PC-9 (cell line): ENCODE results near the gene PCDHGC4. TPM values are rescaled to one million over a fixed set of nuclear protein-coding genes. Genes with fewer than 3 reads are reported as not detected.

Experiments used
- BruUV-seq: library from RNA; stranded (reverse); fragments of 400-500 nt; replicated peaks from 2 replicates; lab custom pipeline; 2021; lab: Mats Ljungman, UMichigan
- CTCF ChIA-PET: fragments of 300-600 bp; sonication (Branson Sonifier 250); formaldehyde crosslinking; loops from one replicate; lab custom pipeline; 2022; ENCODE audit warnings: antibody characterized with exemption; lab: Charles Lee
- POLR2A ChIA-PET: fragments of 300-600 bp; sonication (Branson Sonifier 250); formaldehyde crosslinking; loops from one replicate; lab custom pipeline; 2022; ENCODE audit warnings: antibody characterized with exemption; ENCODE audit not compliant: unreplicated experiment; lab: Charles Lee
- DNase-seq, 2 experiments: peaks; one replicate each; pipeline versions ENCODE4 v3.0.0 to v3.0.0-alpha.2; 2015 to 2022; ENCODE audit warnings: mixed read lengths in 1 of 2
- H2AFZ ChIP-seq: fragments of 200-600 bp; sonication (generic); 2 replicates; pipeline ENCODE4 v1.8.1; 2017; ENCODE audit warnings: antibody characterized with exemption
- H3F3A ChIP-seq: fragments of 200-600 bp; sonication (generic); 2 replicates; pipeline ENCODE4 v1.8.1; 2017; ENCODE audit warnings: antibody characterized with exemption, mild to moderate bottlenecking, low read depth; ENCODE audit not compliant: insufficient read depth
- H3K27ac ChIP-seq: fragments of 200-600 bp; sonication (generic); 2 replicates; pipeline ENCODE4 v1.6.1; 2016; ENCODE audit warnings: mixed run types
- H3K27me3 ChIP-seq: fragments of 200-600 bp; sonication (generic); 2 replicates; pipeline ENCODE4 v1.6.1; 2016; ENCODE audit warnings: low read depth, mixed run types; ENCODE audit not compliant: insufficient read depth
- H3K36me3 ChIP-seq: fragments of 200-600 bp; sonication (generic); 2 replicates; pipeline ENCODE4 v1.6.1; 2016; ENCODE audit warnings: low read depth, mixed run types
- H3K4me1 ChIP-seq: fragments of 200-600 bp; sonication (generic); replicated peaks from 2 replicates; pipeline ENCODE4 v1.6.1; 2016; ENCODE audit warnings: mixed run types; ENCODE audit not compliant: insufficient read depth
- H3K4me2 ChIP-seq: fragments of 200-600 bp; sonication (generic); 2 replicates; pipeline ENCODE4 v1.6.1; 2017; ENCODE audit warnings: mixed run types
- H3K4me3 ChIP-seq: fragments of 200-600 bp; sonication (generic); 2 replicates; pipeline ENCODE4 v1.6.1; 2016; ENCODE audit warnings: mixed run types
- H3K79me2 ChIP-seq: fragments of 200-600 bp; sonication (generic); 2 replicates; pipeline ENCODE4 v1.6.1; 2017; ENCODE audit warnings: low read depth, mixed run types
- H3K9me2 ChIP-seq: fragments of 200-600 bp; sonication (generic); 2 replicates; pipeline ENCODE4 v1.8.1; 2017; ENCODE audit warnings: mild to moderate bottlenecking; ENCODE audit not compliant: insufficient read depth
- H3K9me3 ChIP-seq: fragments of 200-600 bp; sonication (generic); 2 replicates; pipeline ENCODE4 v1.8.1; 2016; ENCODE audit warnings: low read depth; ENCODE audit not compliant: insufficient read depth
- H4K20me1 ChIP-seq: fragments of 200-600 bp; sonication (generic); 2 replicates; pipeline ENCODE4 v1.8.1; 2017; ENCODE audit not compliant: insufficient read depth
- EZH2 ChIP-seq: fragments of 200-600 bp; sonication (generic); IDR thresholded peaks from 2 replicates; pipeline ENCODE4 v1.8.0; 2017; ENCODE audit warnings: antibody characterized with exemption, low read depth
- intact Hi-C: fragments of 100-400 bp; cut with micrococcal nuclease; formaldehyde crosslinking; loops from one replicate; pipeline ENCODE4 v1.10.0; 2022; ENCODE audit not compliant: unreplicated experiment
- total RNA-seq: library from RNA; stranded (reverse); gene quantifications from 2 replicates; pipeline ENCODE4 v1.2.3, GENCODE V29; 2021
- TF ChIP-seq, protein P1 (sequence below): fragments of 200-600 bp; sonication (generic); conservative IDR thresholded peaks from 2 replicates; pipeline ENCODE4 v1.6.1; 2017; ENCODE audit warnings: mixed run types, antibody characterized with exemption, mild to moderate bottlenecking, moderate library complexity

Gene PCDHGC4
- total RNA-seq, 1 experiment from 2014 or later: not detected

GRCh38 chr5:141494761-141495452 is 10.1 kb downstream of the PCDHGC4 start:
- intact Hi-C loops: no loop called here
- ChIA-PET CTCF (no interaction called here), POLR2A (no interaction called here)
- no peaks in the 10 kb centered on the region for H3K4me1 ChIP-seq
- BruUV-seq: no TSS peak
- no peak overlapping the region for H3K4me3 ChIP-seq
- H3K27me3 ChIP-seq: peaks cover 32% of the 10 kb centered on the region
- no peak overlapping the region for H3K27ac ChIP-seq
- TF ChIP-seq, protein P1, sequence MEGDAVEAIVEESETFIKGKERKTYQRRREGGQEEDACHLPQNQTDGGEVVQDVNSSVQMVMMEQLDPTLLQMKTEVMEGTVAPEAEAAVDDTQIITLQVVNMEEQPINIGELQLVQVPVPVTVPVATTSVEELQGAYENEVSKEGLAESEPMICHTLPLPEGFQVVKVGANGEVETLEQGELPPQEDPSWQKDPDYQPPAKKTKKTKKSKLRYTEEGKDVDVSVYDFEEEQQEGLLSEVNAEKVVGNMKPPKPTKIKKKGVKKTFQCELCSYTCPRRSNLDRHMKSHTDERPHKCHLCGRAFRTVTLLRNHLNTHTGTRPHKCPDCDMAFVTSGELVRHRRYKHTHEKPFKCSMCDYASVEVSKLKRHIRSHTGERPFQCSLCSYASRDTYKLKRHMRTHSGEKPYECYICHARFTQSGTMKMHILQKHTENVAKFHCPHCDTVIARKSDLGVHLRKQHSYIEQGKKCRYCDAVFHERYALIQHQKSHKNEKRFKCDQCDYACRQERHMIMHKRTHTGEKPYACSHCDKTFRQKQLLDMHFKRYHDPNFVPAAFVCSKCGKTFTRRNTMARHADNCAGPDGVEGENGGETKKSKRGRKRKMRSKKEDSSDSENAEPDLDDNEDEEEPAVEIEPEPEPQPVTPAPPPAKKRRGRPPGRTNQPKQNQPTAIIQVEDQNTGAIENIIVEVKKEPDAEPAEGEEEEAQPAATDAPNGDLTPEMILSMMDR: no peak
- no peak for TF ChIP-seq EZH2
- no peaks in the 10 kb centered on the region for H3F3A ChIP-seq
- H3K9me3 ChIP-seq: no peaks in the 10 kb centered on the region
- H3K4me2 ChIP-seq: no peak overlapping the region
- no peak overlapping the region for H2AFZ ChIP-seq
- no peaks in the 10 kb centered on the region for H3K9me2 ChIP-seq
- H3K36me3 ChIP-seq: no peaks in the 10 kb centered on the region
- H4K20me1 ChIP-seq: no peaks in the 10 kb centered on the region
- H3K79me2 ChIP-seq: no peaks in the 10 kb centered on the region
- no peak for DNase-seq

DNA sequence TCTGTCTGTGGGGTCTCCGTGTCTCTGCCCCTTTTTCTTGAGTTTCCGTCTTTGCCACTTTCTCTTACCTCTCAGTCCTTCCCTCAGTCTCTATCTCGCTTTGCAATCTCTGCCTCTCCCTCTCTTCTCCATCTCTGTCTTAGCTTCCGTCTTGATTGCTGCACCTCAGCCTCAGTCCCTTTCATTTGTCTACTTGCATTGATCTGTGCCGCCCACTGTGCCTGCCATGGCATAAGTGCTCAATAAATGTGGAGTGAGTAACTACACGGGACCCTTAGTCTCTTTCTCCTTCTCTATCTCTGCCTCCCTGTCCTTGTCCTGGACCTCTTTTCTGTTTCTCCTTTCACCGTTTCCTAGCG is 10.6 kb downstream of the PCDHGC4 start:
- no peaks in the 10 kb centered on the region for H3K9me2 ChIP-seq
- ChIA-PET POLR2A (no interaction called here), CTCF (no interaction called here)
- no peak for TF ChIP-seq EZH2
- TF ChIP-seq, protein P1: no peak
- H3F3A ChIP-seq: no peaks in the 10 kb centered on the region
- H3K4me3 ChIP-seq: no peak overlapping the region
- H3K4me2 ChIP-seq: no peak overlapping the region
- no peaks in the 10 kb centered on the region for H3K36me3 ChIP-seq
- H3K27ac ChIP-seq: no peak overlapping the region
- DNase-seq: no peak
- no peaks in the 10 kb centered on the region for H4K20me1 ChIP-seq
- H3K79me2 ChIP-seq: no peaks in the 10 kb centered on the region
- intact Hi-C loops: no loop called here
- no peaks in the 10 kb centered on the region for H3K9me3 ChIP-seq
- peaks cover 30% of the 10 kb centered on the region for H3K27me3 ChIP-seq
- no TSS peak for BruUV-seq
- no peaks in the 10 kb centered on the region for H3K4me1 ChIP-seq
- H2AFZ ChIP-seq: no peak overlapping the region

DNA sequence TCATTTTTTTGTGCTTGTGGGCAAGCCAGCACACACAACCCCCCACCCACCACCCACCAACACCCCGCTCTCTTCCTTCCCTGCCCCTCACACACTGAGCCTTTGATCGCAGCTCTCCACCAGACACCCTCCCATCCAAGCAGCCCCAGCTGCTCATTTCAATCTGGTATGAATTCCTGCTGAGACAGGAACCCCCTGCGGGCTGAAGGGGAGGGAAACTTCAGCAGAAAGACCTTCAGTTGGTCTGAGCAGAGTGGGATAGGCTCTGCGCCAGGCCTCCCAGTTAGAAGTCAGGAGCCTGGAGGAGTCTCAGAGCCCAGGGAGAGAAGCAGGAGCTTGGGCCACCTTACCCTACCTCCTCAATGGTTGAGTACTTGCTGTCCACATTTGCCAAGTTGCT is 11.2 kb downstream of the PCDHGC4 start:
- POLR2A ChIA-PET: no interaction called here
- H3K9me3 ChIP-seq: no peaks in the 10 kb centered on the region
- no peaks in the 10 kb centered on the region for H3K4me1 ChIP-seq
- CTCF ChIA-PET: no interaction called here
- H3K4me3 ChIP-seq: no peak overlapping the region
- H2AFZ ChIP-seq: no peak overlapping the region
- no peaks in the 10 kb centered on the region for H3F3A ChIP-seq
- intact Hi-C loops: no loop called here
- H3K9me2 ChIP-seq: no peaks in the 10 kb centered on the region
- H4K20me1 ChIP-seq: no peaks in the 10 kb centered on the region
- no peak overlapping the region for H3K27ac ChIP-seq
- H3K4me2 ChIP-seq: no peak overlapping the region
- BruUV-seq: no TSS peak
- DNase-seq: no peak
- TF ChIP-seq EZH2: no peak
- TF ChIP-seq, protein P1: no peak
- peaks cover 30% of the 10 kb centered on the region for H3K27me3 ChIP-seq
- no peaks in the 10 kb centered on the region for H3K36me3 ChIP-seq
- H3K79me2 ChIP-seq: no peaks in the 10 kb centered on the region
